Left kidney (tissue), 1 donor: ENCODE data around the gene RABEP2. TPM values are rescaled to one million over a fixed set of nuclear protein-coding genes. Genes with fewer than 3 reads are reported as not detected.

Experiments used
- polyA plus RNA-seq: library from polyadenylated mRNA; unstranded; fragments of 120-200 nt; gene quantifications from one replicate; pipeline ENCODE4 v1.2.1, GENCODE V29; 2013; ENCODE audit not compliant: insufficient read length

Gene RABEP2
- polyA plus RNA-seq, 1 donor, result 23.3 TPM

Other genes with a start within 250 kb of the RABEP2 start
- 678 TPM for gene EIF3C, start 213.8 kb downstream of the RABEP2 start, polyA plus RNA-seq
- gene NPIPB9, start 173.5 kb downstream of the RABEP2 start, polyA plus RNA-seq, result 4.5 TPM
- 108 TPM for gene ATXN2L, start 102.2 kb downstream of the RABEP2 start, polyA plus RNA-seq
- gene TUFM, start 78.9 kb downstream of the RABEP2 start, polyA plus RNA-seq, result 195 TPM
- gene SH2B1, start 61.4 kb downstream of the RABEP2 start, polyA plus RNA-seq, result 65.1 TPM
- 7.0 TPM for gene ATP2A1, start 46.8 kb downstream of the RABEP2 start, polyA plus RNA-seq
- 4.0 TPM for gene CD19, start 6.7 kb upstream of the RABEP2 start, polyA plus RNA-seq
- gene NFATC2IP, start 25.7 kb upstream of the RABEP2 start, polyA plus RNA-seq, result 91.1 TPM
- 40.1 TPM for gene SPNS1, start 49.5 kb upstream of the RABEP2 start, polyA plus RNA-seq
- gene LAT, start 59.8 kb upstream of the RABEP2 start, polyA plus RNA-seq, result 8.1 TPM